ENCODE measurements around the gene ESYT1.

DNA sequence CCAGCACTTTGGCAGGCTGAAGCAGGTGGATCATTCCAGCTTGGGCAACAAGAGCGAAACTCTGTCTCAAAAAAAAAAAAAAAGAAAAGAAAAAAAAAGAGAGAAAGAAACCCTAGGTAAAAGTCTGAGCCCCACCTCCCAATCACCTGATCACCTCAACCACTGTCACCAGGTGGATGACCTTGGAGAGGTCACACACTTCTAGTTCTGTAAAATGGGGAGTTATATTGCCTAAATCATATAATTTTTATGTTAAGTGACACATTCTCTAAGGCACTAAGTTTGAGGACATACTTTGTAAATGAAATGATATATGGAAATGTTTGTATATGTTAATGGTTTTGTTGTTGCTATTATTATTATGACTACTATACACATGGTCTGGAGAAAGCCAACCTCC is 49.6 kb upstream of the ESYT1 start:
- no peak for TF ChIP-seq GATA2 (IDR thresholded peaks at IDR 0.05; ENCODE audit: low read depth, low read length)
- no peak for TF ChIP-seq GATA3 (IDR thresholded peaks at IDR 0.05; ENCODE audit: low read depth, low read length)
